HG03520 (cell line): ENCODE data around the gene SLC35D1.

ENCODE experiments used
- ATAC-seq: cut with Tn5 transposase; IDR thresholded peaks from one replicate; pipeline ENCODE4 v1.9.1; 2021; ENCODE audit warnings: mild to moderate bottlenecking, moderate library complexity; ENCODE audit not compliant: unreplicated experiment

SLC35D1 gene

DNA sequence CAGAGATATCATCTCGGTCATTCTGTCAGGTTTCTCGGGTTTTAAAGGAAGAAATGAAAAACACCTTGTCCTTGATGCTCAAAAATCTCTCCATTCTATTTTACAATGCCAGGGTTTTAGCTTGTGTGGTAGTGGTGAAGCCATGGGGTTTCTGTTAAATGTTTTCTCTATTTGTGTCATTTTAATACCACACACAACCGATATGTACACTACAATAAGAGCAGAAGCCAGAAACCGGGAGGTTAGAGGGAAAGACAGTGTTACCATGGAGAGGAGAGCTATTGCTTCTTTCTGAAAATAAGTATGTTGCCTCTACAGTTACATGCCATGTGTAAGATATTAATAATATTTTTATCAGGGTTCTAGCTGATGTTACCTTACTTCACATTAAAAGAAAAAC, 2.8 kb downstream of the SLC35D1 start:
- ATAC-seq: no peak

DNA sequence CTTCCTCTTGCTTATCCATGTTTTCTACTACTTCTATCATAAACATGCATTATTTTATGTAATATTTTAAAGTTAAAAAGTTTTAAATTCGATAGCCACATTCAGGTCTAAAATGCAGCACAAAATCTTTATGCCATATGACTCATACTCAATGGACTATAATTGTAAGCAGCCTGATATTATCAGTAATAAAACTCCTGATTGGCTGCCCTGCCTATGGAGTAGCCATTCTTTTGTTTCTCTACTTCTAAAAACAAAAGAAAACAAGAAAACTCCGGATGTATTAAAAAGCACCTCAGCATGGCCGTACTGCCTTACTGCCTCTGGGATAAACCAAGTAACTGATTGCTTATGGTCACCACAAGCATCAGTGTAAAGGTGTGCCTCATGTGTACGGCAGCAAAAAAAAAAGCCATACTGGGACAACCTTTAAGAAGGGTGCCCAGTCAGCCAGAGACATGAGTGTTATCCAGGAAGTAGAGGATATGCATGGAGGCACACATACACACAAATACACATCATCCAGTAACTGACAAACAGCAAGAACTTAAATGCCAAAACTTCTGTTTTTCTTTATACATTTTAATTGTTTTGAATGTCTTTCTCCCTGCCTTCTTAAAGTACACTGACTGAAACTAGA, 9.2 kb downstream of the SLC35D1 start:
- no peak for ATAC-seq

DNA sequence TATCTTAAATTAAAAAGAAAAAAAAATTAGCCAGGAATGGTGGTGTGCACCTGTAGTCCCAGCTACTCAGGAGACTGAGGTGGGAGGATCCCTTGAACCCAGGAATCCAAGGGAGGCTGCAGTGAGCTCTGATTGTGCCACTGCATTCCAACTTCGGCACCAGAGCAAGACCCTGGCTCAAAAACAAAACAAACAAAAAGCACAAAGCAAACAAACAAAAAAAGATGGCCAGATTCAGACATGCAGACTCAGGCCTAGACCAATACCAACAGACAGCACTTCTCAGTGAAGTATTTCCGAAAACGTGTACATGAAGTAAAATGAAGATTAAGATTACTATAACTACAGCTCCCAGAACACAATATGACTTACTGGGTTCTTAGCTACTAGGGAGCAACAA, 10.6 kb downstream of the SLC35D1 start:
- no peak for ATAC-seq

DNA sequence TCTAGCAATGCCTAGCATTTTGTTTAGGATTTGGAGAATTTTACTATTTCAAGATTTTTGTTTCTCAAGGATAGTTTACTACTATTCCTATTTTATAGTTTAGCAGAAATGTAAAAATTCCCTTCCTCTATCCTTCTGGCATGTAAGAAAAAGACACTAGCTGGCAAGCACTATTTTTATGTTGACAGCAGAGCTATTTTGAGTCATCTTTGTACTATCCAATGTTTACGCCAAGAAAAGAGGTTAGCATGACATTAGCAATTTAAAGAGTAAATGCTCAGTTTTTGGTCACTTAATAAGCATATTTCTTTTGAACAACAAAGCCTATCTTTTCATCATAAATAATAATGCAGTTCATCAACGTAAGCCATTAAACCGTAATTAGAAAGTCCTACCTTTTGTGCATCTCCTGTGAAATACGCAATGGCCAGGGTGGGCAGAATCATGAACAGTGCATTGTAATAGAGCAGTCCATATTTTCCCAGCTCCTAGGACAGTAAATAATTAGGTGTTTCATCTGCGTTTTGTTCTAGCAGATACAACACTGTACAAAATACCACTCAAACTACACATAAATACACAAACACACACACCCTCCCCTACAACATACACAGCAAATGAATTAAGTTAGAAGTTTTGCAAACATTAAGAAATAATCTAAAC, 12.0 kb downstream of the SLC35D1 start:
- no peak for ATAC-seq

DNA sequence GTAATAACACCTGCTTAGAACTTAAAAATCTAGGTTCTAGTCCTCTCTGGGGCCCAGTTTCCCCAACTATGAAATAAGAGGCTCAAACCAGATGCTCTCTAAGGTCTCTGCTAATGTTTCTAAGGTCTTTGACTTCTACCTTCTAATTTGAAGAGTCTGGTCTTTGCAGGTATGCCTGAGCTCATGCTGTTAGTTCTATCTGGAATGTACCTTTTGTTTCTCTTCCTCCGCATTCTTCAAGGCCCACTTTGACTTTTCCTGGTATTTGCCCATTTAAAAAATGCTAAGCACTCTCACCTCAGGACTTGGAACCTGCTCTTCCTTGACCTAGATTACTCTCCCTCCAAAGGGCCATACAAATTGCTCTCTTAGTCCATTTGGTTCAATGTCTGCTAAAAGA, 13.5 kb downstream of the SLC35D1 start:
- no peak for ATAC-seq

DNA sequence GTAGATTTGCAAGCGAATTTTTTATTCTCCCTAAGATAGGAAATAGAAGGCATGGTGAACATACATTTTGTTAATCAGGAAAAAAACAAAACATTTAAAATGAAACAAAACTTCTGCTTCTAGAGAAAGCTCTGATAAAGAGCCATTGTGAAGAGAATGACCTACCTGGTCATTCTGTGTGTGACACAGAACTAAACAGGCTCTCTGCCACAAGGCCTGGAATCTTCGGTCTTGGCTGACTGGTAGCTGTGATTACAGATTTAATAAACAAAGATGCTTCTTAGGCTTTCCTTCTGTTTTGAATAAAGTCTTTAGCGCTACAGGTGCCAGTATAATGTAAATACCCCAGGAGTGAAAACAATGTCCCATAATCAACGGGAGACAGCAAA, 22.1 kb downstream of the SLC35D1 start:
- ATAC-seq: no peak

DNA sequence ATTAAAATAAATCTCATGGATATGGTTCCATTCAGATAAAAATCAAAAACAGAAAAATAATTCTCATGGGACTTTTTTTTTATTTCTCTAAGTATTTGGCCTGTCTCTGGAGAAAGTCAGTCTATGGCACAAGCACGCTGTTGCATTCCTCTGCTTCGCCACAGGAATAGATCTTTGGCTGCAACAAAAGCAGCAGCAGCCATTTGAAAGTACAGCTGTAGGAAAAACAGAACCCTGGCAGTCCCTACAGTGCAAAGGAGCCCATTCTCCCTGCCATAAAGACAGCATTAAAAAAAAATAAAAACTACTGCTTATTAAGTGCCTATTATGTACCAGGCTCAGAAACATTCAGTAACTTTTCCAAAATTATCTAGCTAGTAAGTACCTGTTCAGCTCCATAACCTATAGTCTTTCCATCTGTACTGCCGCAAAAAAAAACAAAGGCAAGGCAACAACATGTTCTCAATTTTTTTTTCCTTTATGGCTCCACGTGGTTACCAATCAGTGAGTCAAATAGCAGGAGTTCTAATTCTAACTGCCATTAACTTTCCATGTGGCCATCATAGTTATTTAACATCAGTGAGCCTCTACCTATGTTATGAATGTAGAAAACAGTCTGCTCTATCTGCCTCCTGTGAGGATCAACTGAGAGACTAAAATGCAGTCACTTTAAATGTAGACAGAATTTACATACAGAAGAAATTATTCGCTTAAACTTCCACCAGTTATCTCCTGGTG, 22.7 kb downstream of the SLC35D1 start:
- no peak for ATAC-seq

DNA sequence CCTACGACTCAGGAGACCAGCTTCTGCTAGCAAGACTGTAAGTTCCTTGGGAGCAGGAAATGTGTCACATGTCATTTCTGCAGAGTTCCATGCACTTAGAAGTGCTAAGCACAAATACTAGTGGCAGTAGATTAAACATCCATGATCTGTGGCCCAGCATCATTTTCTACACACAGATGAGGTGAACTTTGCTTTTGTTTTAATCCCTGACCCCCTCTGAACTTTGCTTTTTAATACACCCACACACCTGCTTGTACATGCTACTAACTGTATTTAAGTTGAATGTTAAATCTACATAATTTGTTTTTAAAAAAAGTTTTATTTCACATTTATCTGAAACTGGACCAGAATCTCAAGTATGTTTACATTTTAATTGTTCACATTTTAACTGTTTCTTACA, 24.5 kb downstream of the SLC35D1 start:
- no peak for ATAC-seq

DNA sequence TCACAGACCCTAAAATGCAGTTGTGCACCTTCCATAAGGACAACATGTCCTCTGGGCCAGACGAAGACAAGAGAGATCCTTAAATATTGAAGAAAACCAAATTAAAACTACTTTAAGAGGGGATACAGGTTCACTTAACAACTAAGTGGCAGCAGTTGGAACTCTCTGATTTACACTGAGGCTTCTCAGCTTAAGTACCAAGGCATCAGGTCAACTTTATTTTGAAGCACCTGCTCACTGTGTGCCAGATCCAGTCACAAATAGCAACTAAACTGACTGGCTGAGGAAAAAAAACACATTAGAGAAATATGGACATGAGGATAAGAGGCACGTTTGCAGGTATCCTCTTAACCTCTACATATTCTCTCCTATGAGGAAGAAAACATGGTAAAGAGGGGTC, 33.2 kb downstream of the SLC35D1 start:
- no peak for ATAC-seq

DNA sequence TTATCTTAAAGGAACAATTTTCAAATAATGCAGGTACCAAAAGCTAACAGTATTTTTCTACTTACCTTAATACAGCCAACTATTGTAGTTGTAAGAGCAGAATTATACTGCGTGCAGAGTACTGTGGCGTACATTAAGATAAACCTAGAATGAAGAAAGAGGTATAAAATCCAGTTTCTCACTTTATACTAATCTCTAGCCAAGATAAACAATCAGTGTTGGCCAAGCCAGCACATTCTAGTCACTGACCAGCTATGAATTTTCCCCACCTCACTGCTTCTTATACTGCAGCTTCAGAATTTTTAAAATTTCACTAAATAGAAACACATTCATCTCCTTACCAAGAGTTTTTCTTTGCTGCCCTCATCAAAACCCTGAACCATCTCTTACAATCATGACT, 33.6 kb downstream of the SLC35D1 start:
- ATAC-seq: no peak

DNA sequence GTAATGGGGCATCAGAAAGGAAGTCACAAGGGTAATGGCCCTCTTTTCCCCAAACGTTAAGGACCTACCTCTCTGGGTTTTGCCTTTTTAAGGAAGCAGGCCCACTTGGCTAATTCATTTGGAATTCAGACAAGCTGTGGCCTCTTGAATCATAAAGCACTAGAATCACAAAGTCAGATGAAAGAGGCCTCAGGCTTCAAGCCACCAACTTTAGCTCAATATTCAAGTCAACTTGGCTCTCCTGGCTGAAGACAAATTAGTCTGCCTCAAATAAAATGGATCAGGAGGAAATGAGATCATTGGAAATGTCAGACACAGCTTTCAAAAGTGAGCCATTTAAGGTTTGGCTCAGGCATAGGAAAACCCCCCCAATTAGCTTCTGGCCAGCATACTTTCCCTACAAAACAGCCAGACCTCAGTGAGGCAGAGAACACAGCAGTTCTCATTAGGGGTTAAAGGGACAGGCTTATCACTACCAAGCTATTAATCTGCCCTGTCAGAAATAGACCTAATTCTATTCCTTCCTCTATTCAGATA, 34.3 kb downstream of the SLC35D1 start:
- ATAC-seq: no peak

DNA sequence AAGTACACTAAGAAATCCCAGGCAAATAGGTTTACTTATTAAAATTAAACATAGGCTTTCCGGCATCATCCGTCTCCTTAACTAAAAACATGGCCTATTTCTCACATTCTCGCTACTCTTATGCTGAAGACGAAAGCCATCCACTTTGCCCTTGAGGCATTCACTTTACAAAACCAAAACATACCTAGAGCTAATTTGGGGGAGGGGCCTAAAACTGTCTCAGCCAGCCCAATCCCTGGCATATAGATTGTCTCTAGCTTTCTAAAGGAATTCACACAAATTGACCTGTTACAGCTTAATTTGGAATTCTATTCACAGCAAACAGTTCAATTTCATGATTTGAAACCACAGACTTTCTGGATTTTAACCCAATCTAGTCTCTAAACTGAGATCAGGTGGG, 34.8 kb downstream of the SLC35D1 start:
- no peak for ATAC-seq

DNA sequence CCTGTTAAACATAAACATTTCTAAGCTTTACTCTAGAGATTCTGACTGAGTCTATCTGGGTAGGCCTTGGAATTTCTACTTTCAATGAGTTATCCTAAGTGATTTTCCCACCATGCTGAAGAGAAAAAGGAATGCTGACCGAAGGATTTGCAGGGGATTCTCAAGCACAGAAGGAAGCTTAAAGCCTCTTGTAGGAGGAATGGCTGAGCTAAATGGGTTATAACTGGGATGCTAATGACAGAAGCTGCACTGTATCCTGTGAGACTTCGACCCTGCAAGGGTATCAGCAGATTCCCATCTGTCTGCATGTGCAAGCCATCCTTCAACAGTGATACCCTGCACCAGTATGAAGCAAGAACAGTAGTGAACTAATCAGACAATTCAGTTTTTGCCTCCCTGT, 35.4 kb downstream of the SLC35D1 start:
- ATAC-seq: no peak

DNA sequence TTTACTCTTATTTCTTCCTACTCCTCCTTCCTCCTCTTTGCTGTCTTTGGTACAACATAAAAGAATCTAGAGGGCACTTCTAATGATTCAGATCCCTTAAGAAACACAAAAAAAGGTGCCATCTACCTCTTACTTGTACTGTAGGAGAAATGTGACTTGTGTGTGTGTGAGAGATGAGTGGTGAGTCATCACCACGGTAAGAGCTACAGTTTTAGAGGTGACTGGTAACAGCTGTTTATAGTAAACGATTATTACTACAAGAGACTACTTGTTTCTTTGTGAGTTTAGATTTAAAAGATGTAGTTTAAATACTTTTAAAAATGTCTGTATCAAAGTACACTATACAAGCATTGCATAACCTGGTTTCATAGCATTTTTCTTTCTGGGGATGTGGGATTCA, 40.4 kb downstream of the SLC35D1 start:
- no peak for ATAC-seq

DNA sequence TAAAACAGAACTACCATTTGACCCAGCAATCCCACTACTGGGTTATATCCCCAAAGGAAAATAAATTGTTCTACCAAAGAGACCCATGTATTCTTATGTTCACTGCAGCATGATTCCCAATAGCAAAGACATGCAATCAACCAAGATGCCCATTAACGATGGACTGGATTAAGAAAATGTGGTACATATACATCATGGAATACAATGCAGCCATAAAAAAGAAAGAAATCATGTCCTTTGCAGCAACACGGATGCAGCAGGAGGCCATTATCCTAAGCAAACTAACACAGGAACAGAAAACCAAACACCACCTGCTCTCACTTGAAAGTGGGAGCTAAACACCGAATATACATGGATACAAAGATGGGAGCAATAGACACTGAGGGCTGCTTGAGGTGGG, 44.2 kb downstream of the SLC35D1 start:
- ATAC-seq: no peak

DNA sequence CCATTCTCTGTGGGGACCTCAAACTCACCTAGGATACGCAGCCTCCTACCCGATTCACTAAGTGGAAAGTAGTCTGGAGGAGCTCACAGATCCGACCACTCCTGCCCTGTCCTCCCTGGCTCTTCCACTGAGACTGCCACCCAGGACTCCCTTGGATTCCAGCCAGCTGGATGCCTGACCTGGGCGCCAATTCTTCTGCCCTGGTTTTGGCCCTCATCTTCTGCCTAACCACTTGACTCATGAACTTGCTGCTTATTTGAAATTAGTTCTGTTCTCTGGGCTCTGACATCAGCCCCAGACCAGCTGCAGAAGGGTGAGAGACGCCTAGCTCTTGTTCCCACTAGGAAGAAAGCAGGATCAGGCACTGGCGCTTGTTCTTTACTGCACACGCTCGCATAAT, 48.9 kb downstream of the SLC35D1 start:
- no peak for ATAC-seq

DNA sequence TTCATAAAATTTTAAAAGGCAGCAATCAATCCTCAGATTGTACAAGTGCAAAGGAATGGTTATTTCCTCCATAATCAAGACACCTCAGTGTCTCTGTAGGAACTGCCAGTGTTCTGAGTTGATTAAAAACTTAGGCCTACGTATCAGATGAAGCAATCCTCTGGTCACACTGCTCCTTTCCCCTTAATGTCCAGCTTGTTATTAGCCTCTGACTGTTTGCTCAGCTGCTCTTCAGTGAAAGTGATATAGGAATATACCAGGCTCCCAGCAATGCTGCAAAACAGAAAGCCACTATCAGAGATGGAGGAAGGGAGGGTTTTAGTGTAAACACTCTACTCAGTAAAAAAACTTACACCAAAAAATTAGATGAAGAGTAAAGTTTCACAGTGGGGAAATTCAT, 49.8 kb downstream of the SLC35D1 start:
- no peak for ATAC-seq

DNA sequence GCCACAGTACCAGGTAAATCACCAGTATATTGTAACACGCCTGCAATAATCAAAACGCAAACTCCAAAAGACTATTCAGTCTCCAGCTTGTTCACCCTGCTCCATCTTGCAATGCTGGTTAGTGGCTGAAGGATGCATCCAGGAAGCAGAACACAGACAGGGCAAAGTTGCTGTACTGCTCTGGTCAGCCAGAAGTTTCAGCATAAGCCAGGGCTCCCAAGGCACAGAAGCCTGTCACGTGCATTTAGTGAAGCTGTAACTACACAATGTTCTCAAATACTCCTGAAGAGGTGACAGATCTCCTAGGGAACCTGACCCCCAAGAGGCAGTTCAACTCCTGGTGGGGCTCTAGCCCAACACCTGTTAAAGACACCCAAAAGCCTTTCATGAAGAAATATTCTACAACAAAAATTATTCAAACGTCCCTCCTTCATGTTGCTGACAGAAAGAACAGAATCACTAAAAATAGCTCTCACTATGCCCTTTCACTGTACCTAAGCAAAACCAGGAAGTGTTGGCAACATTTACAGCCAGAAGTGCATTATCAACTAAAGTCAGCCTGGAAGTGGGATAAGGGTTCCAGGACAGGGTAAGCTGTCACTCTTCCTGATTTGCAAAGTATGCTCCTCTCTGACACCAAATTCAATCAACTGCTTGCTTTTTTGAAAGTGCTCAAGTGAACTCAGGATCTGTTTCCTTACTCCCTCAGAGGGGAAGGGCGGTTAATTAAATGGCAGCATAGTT, 52.1 kb downstream of the SLC35D1 start:
- ATAC-seq: no peak

DNA sequence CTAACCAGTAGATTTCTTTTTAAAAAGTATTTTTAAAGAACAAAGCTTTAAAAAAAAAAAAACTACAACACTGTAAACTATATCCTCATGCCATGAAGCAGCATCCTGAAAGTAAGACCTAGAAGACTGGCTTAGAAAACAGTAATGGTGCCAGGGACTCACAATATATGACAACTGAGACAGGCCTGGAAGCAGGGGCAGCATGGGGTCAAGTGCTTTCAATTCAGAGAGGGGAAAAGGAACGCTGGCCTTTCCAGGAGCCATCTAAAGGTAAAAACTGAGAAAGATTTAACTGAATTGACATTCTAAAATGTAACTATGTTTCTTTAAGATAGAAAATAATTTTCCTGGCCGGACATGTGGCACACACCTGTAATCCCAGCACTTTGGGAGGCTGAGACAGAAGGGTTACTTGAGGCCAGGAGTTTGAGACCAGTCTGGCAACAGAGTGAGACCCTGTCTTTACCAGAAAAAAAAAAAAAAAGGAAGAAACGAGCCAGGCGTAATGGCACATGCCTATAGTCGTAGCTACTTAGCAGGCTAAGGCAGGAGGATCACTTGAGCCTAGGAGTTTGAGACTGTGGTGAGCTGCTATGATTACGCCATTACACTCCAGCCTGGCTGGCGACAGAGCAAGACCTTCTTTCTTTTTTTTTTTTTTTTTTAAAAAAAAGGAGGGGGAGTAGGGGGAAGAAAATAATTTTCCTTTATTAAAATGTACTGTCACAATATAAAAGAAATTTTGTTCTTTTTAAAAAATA, 54.1 kb downstream of the SLC35D1 start:
- ATAC-seq: no peak

DNA sequence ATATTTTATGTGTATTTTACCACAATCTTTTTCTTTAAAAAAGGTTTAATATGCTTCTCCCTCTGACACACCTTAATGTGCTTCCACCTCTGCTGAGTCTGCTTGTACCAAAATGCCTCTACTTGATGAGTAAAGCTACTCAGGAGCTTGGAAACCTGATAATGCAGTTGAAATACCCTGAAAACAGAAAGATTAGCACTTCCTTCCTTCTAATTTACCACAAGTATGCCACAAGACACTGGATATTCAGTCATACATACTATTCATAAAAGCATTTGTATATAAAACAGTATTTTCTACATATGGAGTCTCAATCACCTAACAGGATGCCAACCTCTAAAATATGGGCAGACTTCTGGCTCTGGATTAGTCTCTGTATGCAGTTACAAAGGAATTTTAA, 55.0 kb downstream of the SLC35D1 start:
- ATAC-seq: no peak
